ENCODE data around the gene EMILIN3.

DNA sequence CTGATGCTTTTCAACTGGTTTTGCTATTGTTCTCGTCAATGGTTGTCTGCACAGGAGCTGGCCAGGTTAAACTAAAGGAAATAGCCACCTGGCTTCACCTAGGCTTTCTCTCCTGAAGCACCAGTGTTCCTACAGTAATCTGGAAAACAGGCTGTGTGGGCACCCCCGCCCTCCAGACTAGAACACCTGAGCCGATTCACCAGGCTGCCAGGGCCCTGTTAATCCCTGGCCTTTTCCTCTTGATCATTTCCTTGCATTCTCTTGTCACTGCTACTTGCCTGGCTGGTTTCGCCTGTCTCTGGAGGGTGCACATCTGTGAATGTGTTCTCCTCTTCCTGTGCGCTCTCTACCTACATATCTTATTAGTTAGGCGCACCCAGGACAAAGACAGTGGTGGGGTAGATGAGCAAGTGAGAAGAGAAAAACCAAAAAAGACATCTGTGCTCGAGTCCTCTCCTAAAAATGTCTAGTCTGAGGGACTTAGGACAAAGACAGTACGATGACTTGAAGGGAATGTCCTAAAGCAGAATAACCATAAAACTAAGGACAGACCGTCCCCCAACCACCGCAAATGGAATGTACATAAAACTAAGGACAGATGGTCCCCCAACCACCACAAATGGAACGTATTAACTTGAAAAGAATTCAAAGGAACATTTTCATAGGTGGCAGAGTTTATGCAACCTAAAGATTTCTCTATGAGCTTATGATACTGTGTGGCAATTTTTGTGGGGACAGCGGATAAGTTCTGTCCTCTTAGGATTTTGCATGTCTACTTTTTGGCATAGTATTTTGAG lies 45.9 kb upstream of the EMILIN3 start:
- TF ChIP-seq TAF1 (IDR thresholded peaks at IDR 0.05; ENCODE audit: low read depth, low read length) (no peak), POLR2AphosphoS5 (IDR thresholded peaks at IDR 0.05; ENCODE audit: low read depth, low read length) (no peak)
